Breast epithelium (tissue), 3 donors: ENCODE data around the gene NLGN4X.

Source experiments
- POLR2A ChIP-seq: fragments of 450-650 bp; IDR thresholded peaks from one replicate; pipeline ENCODE4 v1.6.1; 2016; ENCODE audit warnings: antibody characterized with exemption, mild to moderate bottlenecking, moderate library complexity
- POLR2AphosphoS5 ChIP-seq, 3 donors: sonication (generic); formaldehyde crosslinking; IDR thresholded peaks; one replicate each; pipeline ENCODE4 v1.6.1; 2017; ENCODE audit warnings: antibody characterized with exemption in 3 of 3
- TF ChIP-seq, protein P1 (sequence below), 3 donors: fragments of 450-650 bp; IDR thresholded peaks; one replicate each; pipeline ENCODE4 v1.5.1; 2016 to 2017; ENCODE audit warnings: antibody characterized with exemption in 3 of 3, mild to moderate bottlenecking in 3 of 3, moderate library complexity in 3 of 3

- TF ChIP-seq POLR2AphosphoS5 (IDR thresholded peaks at IDR 0.05) (no peak), POLR2A (no peak)
- TF ChIP-seq, protein P1, sequence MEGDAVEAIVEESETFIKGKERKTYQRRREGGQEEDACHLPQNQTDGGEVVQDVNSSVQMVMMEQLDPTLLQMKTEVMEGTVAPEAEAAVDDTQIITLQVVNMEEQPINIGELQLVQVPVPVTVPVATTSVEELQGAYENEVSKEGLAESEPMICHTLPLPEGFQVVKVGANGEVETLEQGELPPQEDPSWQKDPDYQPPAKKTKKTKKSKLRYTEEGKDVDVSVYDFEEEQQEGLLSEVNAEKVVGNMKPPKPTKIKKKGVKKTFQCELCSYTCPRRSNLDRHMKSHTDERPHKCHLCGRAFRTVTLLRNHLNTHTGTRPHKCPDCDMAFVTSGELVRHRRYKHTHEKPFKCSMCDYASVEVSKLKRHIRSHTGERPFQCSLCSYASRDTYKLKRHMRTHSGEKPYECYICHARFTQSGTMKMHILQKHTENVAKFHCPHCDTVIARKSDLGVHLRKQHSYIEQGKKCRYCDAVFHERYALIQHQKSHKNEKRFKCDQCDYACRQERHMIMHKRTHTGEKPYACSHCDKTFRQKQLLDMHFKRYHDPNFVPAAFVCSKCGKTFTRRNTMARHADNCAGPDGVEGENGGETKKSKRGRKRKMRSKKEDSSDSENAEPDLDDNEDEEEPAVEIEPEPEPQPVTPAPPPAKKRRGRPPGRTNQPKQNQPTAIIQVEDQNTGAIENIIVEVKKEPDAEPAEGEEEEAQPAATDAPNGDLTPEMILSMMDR (IDR thresholded peaks at IDR 0.05) = no peak
Measured at GRCh38 chrX:6041630-6042029, 187.0 kb downstream of the NLGN4X start.
